ENCODE data around the gene WASF2.
"Not testable (repeated sequence)": the region's sequence is repeated elsewhere in the genome, so short reads cannot be mapped to it uniquely, and the experiment has no call there.

DNA sequence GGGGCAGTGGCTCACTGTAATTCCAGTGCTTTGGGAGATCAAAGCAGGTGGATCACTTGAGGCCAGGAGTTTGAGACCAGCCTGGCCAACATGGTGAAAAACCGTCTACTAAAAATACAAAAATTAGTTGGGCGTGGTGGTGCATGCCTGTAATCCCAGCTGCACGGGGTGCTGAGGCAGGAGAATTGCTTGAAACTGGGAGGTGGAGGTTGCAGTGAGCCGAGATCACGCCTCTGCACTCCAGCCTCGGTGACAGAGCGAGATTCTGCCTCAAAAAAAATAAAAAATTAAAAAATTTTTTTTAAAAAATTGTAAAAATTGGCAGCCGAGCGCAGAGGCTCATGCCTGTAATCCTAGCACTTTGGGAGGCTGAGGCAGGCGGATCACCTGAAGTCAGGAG is 31.4 kb downstream of the WASF2 start:
- not testable (repeated sequence) for TF ChIP-seq EZH2 (IDR thresholded peaks at IDR 0.05; ENCODE audit: borderline replicate concordance, low read length)
- TF ChIP-seq, protein P1, sequence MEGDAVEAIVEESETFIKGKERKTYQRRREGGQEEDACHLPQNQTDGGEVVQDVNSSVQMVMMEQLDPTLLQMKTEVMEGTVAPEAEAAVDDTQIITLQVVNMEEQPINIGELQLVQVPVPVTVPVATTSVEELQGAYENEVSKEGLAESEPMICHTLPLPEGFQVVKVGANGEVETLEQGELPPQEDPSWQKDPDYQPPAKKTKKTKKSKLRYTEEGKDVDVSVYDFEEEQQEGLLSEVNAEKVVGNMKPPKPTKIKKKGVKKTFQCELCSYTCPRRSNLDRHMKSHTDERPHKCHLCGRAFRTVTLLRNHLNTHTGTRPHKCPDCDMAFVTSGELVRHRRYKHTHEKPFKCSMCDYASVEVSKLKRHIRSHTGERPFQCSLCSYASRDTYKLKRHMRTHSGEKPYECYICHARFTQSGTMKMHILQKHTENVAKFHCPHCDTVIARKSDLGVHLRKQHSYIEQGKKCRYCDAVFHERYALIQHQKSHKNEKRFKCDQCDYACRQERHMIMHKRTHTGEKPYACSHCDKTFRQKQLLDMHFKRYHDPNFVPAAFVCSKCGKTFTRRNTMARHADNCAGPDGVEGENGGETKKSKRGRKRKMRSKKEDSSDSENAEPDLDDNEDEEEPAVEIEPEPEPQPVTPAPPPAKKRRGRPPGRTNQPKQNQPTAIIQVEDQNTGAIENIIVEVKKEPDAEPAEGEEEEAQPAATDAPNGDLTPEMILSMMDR (IDR thresholded peaks at IDR 0.05; ENCODE audit: low read length): not testable (repeated sequence)

Data from OCI-LY1 (cell line).